Mesenchymal stem cell (in vitro differentiated cells and primary cell): ENCODE data around the gene ZNF552.
"Not testable (repeated sequence)": the region's sequence is repeated elsewhere in the genome, so short reads cannot be mapped to it uniquely, and the experiment has no call there.

Source experiments
- DNase-seq: peaks from one replicate; pipeline ENCODE4 v3.0.0-alpha.2; 2013
- H2AFZ ChIP-seq: one replicate; pipeline ENCODE4 v1.6.1; 2013; ENCODE audit warnings: low read depth, mild to moderate bottlenecking, control low read depth, inconsistent platforms, low read length, moderate library complexity
- H2AK5ac ChIP-seq: 2 replicates; pipeline ENCODE4 v1.6.1; 2013; ENCODE audit warnings: low read length, moderate library complexity, mild to moderate bottlenecking, inconsistent platforms; ENCODE audit not compliant: severe bottlenecking
- H2BK120ac ChIP-seq: one replicate; pipeline ENCODE4 v1.6.1; 2013; ENCODE audit warnings: low read depth, mild to moderate bottlenecking, inconsistent platforms, low read length, moderate library complexity
- H2BK12ac ChIP-seq, 2 experiments: one replicate each; pipeline ENCODE4 v1.6.1; 2013; ENCODE audit warnings: inconsistent platforms in 2 of 2, low read length in 2 of 2, mild to moderate bottlenecking in 2 of 2, moderate library complexity in 2 of 2, control low read depth in 1 of 2
- H2BK15ac ChIP-seq: one replicate; pipeline ENCODE4 v1.6.1; 2013; ENCODE audit warnings: mild to moderate bottlenecking, low read depth, inconsistent platforms; ENCODE audit not compliant: poor library complexity, severe bottlenecking
- H2BK5ac ChIP-seq: 2 replicates; pipeline ENCODE4 v1.6.1; 2013; ENCODE audit warnings: low read depth, mild to moderate bottlenecking, low read length, control low read depth, inconsistent platforms; ENCODE audit not compliant: poor library complexity, severe bottlenecking
- H3K14ac ChIP-seq, 2 experiments: one replicate each; pipeline ENCODE4 v1.6.1; 2013; ENCODE audit warnings: inconsistent platforms in 2 of 2, low read length in 2 of 2, control low read depth in 1 of 2, mild to moderate bottlenecking in 1 of 2, moderate library complexity in 1 of 2
- H3K18ac ChIP-seq, 2 experiments: one replicate each; pipeline ENCODE4 v1.6.1; 2013; ENCODE audit warnings: inconsistent platforms in 2 of 2, low read length in 2 of 2, control low read depth in 1 of 2, low read depth in 1 of 2, mild to moderate bottlenecking in 1 of 2
- H3K23ac ChIP-seq, 2 experiments: one replicate each; pipeline ENCODE4 v1.6.1; 2013; ENCODE audit warnings: inconsistent platforms in 2 of 2, low read length in 2 of 2, mild to moderate bottlenecking in 2 of 2, moderate library complexity in 2 of 2, control low read depth in 1 of 2
- H3K27ac ChIP-seq: 2 replicates; pipeline ENCODE4 v1.5.1; 2013; ENCODE audit warnings: mild to moderate bottlenecking, moderate library complexity, low read length, control low read depth, inconsistent platforms; ENCODE audit not compliant: poor library complexity, severe bottlenecking
- H3K27me3 ChIP-seq, 2 experiments: 2 replicates each; pipeline versions ENCODE4 v1.6.1 to v1.7.0; 2013; ENCODE audit warnings: low read length in 2 of 2, mild to moderate bottlenecking in 2 of 2, moderate library complexity in 2 of 2, control low read depth in 1 of 2, inconsistent platforms in 1 of 2; ENCODE audit not compliant: control insufficient read depth in 1 of 2, insufficient read depth in 1 of 2
- H3K36me3 ChIP-seq, 2 experiments: 2 replicates each; pipeline versions ENCODE4 v1.6.1 to v1.7.0; 2013; ENCODE audit warnings: low read length in 2 of 2, control low read depth in 1 of 2, inconsistent platforms in 1 of 2, low read depth in 1 of 2, mild to moderate bottlenecking in 1 of 2; ENCODE audit not compliant: insufficient read depth in 2 of 2, control insufficient read depth in 1 of 2
- H3K4ac ChIP-seq, 2 experiments: one replicate each; pipeline ENCODE4 v1.6.1; 2013; ENCODE audit warnings: inconsistent platforms in 2 of 2, low read length in 2 of 2, mild to moderate bottlenecking in 2 of 2, moderate library complexity in 2 of 2, control low read depth in 1 of 2, low read depth in 1 of 2
- H3K4me1 ChIP-seq: 2 replicates; pipeline ENCODE4 v1.6.1; 2013; ENCODE audit warnings: low read depth, low read length, control low read depth; ENCODE audit not compliant: control insufficient read depth, insufficient read depth
- H3K4me2 ChIP-seq: 2 replicates; pipeline ENCODE4 v1.6.1; 2013; ENCODE audit warnings: low read length, mild to moderate bottlenecking, inconsistent platforms; ENCODE audit not compliant: poor library complexity, severe bottlenecking
- H3K4me3 ChIP-seq, 2 experiments: 2 replicates each; pipeline versions ENCODE4 v1.5.1 to v1.7.0; 2013; ENCODE audit warnings: low read length in 2 of 2, mild to moderate bottlenecking in 2 of 2, control low read depth in 1 of 2, low read depth in 1 of 2; ENCODE audit not compliant: insufficient read depth in 1 of 2
- H3K79me1 ChIP-seq: replicated peaks from 2 replicates; pipeline ENCODE4 v1.6.1; 2013; ENCODE audit warnings: mild to moderate bottlenecking, control low read depth, low read length, inconsistent platforms; ENCODE audit not compliant: poor library complexity, severe bottlenecking
- H3K9ac ChIP-seq: 2 replicates; pipeline ENCODE4 v1.7.0; 2013; ENCODE audit warnings: mild to moderate bottlenecking, low read length, moderate library complexity
- H3K9me3 ChIP-seq: 2 replicates; pipeline ENCODE4 v1.7.0; 2013; ENCODE audit warnings: mild to moderate bottlenecking, low read length; ENCODE audit not compliant: control insufficient read depth
- H4K8ac ChIP-seq: one replicate; pipeline ENCODE4 v1.6.1; 2013; ENCODE audit warnings: inconsistent platforms, mild to moderate bottlenecking, low read length, moderate library complexity
- H4K91ac ChIP-seq: one replicate; pipeline ENCODE4 v1.6.1; 2013; ENCODE audit warnings: mild to moderate bottlenecking, low read length, inconsistent platforms
- WGBS: methylation state at CpG from one replicate; pipeline ENCODE4 v1.1.7; 2013; ENCODE audit warnings: mixed read lengths; 5-methylcytosine and 5-hydroxymethylcytosine counted together

The ZNF552 gene

DNA sequence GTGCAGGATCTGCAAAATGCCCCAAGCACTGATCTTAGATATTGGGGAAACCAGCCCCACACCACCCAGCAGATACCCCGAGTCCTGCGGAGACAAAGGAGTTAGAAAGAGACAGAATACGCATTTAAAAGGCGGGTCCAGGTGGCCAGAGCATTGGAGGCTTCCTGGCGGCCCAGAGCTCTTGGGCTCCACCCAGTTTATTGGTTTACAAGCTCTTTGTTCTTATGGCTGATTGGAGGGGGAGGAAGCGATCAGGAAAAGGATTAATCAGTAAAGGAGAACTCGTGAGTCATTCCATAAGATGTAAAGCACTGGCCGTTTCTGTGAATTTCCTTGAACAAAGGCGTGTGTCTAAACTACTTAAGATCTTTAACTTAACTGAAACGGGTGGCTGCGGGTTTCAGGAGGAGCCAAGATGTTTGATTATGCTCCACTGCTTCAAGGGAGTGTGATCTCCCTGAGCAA lies 35.9 kb upstream of the ZNF552 start:
- DNase-seq: peak; percentile 67
- H2BK120ac ChIP-seq: no peak overlapping the region
- H3K14ac ChIP-seq: no peak overlapping the region
- H3K4me3 ChIP-seq: peak overlapping the region; percentile 76 to 90
- no peak overlapping the region for H2AFZ ChIP-seq
- peak overlapping the region in 1 of 2 experiments; percentile 69 for H3K4ac ChIP-seq
- peaks cover 28 to 34% of the 10 kb centered on the region in 2 experiments for H3K36me3 ChIP-seq
- H3K9me3 ChIP-seq: no peaks in the 10 kb centered on the region
- H3K27me3 ChIP-seq: no peaks in the 10 kb centered on the region
- no peak overlapping the region for H3K18ac ChIP-seq
- no peak overlapping the region for H2BK5ac ChIP-seq
- H3K23ac ChIP-seq: no peak overlapping the region
- H2AK5ac ChIP-seq: peak overlapping the region; percentile 49
- H3K4me1 ChIP-seq: peaks cover 3% of the 10 kb centered on the region
- WGBS: 43% methylated on average over 10 of the region's 11 CpGs
- no peaks in the 10 kb centered on the region for H3K79me1 ChIP-seq
- H4K8ac ChIP-seq: no peak overlapping the region
- H3K9ac ChIP-seq: peak overlapping the region; percentile 96
- H3K4me2 ChIP-seq: peak overlapping the region; percentile 68
- H3K27ac ChIP-seq: peak overlapping the region; percentile 79
- H2BK12ac ChIP-seq: no peak overlapping the region
- no peak overlapping the region for H4K91ac ChIP-seq
- H2BK15ac ChIP-seq: no peak overlapping the region

- peak within 1 kb of the TSS in 1 of 2 experiments; percentile 76 for H3K18ac ChIP-seq
- H3K4me3 ChIP-seq: peak within 1 kb of the TSS; percentile 76 to 90
- not testable (repeated sequence) for H2BK120ac ChIP-seq, H3K4me1 ChIP-seq, H2BK12ac ChIP-seq, H3K23ac ChIP-seq, H3K27me3 ChIP-seq, H3K9me3 ChIP-seq, H4K91ac ChIP-seq, H3K79me1 ChIP-seq, H2BK15ac ChIP-seq, H2BK5ac ChIP-seq, H4K8ac ChIP-seq
- peak within 1 kb of the TSS in 1 of 2 experiments; percentile 79 for H3K14ac ChIP-seq
- peak within 1 kb of the TSS; percentile 96 for H3K9ac ChIP-seq
- peak within 1 kb of the TSS in 1 of 2 experiments; percentile 69 for H3K4ac ChIP-seq
- H3K27ac ChIP-seq: peak within 1 kb of the TSS; percentile 79
- peak within 1 kb of the TSS; percentile 59 for H3K4me2 ChIP-seq
- H2AK5ac ChIP-seq: peak within 1 kb of the TSS; percentile 49
- DNase-seq: peak; percentile 87
- H3K36me3 ChIP-seq: peaks cover 21 to 34% of the 10 kb centered on the region in 2 experiments
- WGBS: 5% methylated on average over 42 of the region's 42 CpGs
- peak within 1 kb of the TSS; percentile 42 for H2AFZ ChIP-seq
Measured at GRCh38 chr19:57849666-57850473, 35.2 kb upstream of the ZNF552 start, which contains the start of gene ZNF587. ZNF587 (plus strand) TSS chr19:57849859; CDS start chr19:57850039, 180 bp downstream.

- not testable (repeated sequence) for H3K9me3 ChIP-seq, H4K91ac ChIP-seq, H2BK15ac ChIP-seq, DNase-seq, H3K4me1 ChIP-seq, H3K4ac ChIP-seq, H3K23ac ChIP-seq, H2AFZ ChIP-seq, H2BK5ac ChIP-seq, H2BK12ac ChIP-seq, H3K27ac ChIP-seq, H3K14ac ChIP-seq, H3K4me2 ChIP-seq, H3K27me3 ChIP-seq, H3K79me1 ChIP-seq, H4K8ac ChIP-seq, H2BK120ac ChIP-seq, H2AK5ac ChIP-seq, H3K18ac ChIP-seq
- H3K36me3 ChIP-seq: peaks cover 20 to 37% of the 10 kb centered on the region in 2 experiments
- peak overlapping the region; percentile 96 for H3K9ac ChIP-seq
- H3K4me3 ChIP-seq: peak overlapping the region in 1 of 2 experiments; percentile 90
- 52% methylated on average over 2 of the region's 2 CpGs for WGBS
Measured at GRCh38 chr19:57849162-57849665, 34.5 kb upstream of the ZNF552 start.

- not testable (repeated sequence) for H2AFZ ChIP-seq, H2BK15ac ChIP-seq, H2BK5ac ChIP-seq, H3K18ac ChIP-seq, H3K14ac ChIP-seq, H3K4me1 ChIP-seq, H4K91ac ChIP-seq, H3K23ac ChIP-seq, H3K27me3 ChIP-seq, H2BK120ac ChIP-seq, H2BK12ac ChIP-seq, H3K4me2 ChIP-seq, H3K4me3 ChIP-seq, H3K9me3 ChIP-seq, H3K4ac ChIP-seq, H3K27ac ChIP-seq, H4K8ac ChIP-seq, H3K9ac ChIP-seq, H2AK5ac ChIP-seq
- Histone ChIP-seq H3K79me1 (peaks cover 12% of the 10 kb centered on the region), H3K36me3 (peaks cover 12 to 48% of the 10 kb centered on the region in 2 experiments)
- peak; percentile 47 for DNase-seq
- WGBS: 50% methylated on average over 2 of the region's 3 CpGs
Measured at GRCh38 chr19:57847164-57847563, 32.5 kb upstream of the ZNF552 start.
